ENCODE data around the gene MTG2. TPM values are rescaled to one million over a fixed set of nuclear protein-coding genes. Genes with fewer than 3 reads are reported as not detected.

MTG2 gene
- total and polyA plus RNA-seq, 2 of the 8 experiments (the other 6 are each of a cell fraction or from before 2014, with no cell fraction given) = 14.4 to 22.8 TPM

GRCh38 chr20:62191781-62192559, 9.1 kb downstream of the MTG2 start:
- Histone ChIP-seq H2BK20ac (ENCODE audit: low read length) (no peak overlapping the region), H3K79me2 (ENCODE audit: control insufficient read depth in 1 of 2, insufficient read depth in 2 of 2, low read length in 2 of 2) (peaks cover 0 to 14% of the 10 kb centered on the region in 2 experiments; a peak in 1 of 4 replicates), H3K27me3 (replicated peaks in 1 of 4; ENCODE audit: control insufficient read depth in 3 of 4, extremely low read depth in 1 of 4, insufficient read depth in 3 of 4, low read length in 3 of 4) (no peaks in the 10 kb centered on the region), H4K5ac (ENCODE audit: insufficient read length, low read depth, low read length) (no peak overlapping the region), H3K9me3 (ENCODE audit: insufficient read depth in 2 of 2, low read depth in 1 of 2, low read length in 1 of 2) (no peaks in the 10 kb centered on the region), H3K18ac (ENCODE audit: extremely low read depth, low read length) (no peak overlapping the region), H4K20me1 (replicated peaks in 1 of 2; ENCODE audit: control insufficient read depth in 1 of 2, insufficient read depth in 2 of 2, low read length in 2 of 2) (peaks cover 4 to 5% of the 10 kb centered on the region in 2 experiments), H3K4me1 (replicated peaks in 1 of 4; ENCODE audit: control insufficient read depth in 3 of 4, insufficient read depth in 4 of 4, low read length in 3 of 4) (no peaks in the 10 kb centered on the region), H3K4me2 (ENCODE audit: insufficient read depth in 1 of 2, low read depth in 2 of 2, low read length in 2 of 2) (no peak overlapping the region), H3K23ac (ENCODE audit: insufficient read length) (no peak overlapping the region), H3K36me3 (ENCODE audit: control insufficient read depth in 2 of 4, insufficient read depth in 4 of 4, low read length in 3 of 4) (no peaks in the 10 kb centered on the region; a peak in 2 of 8 replicates), H2AFZ (ENCODE audit: low read length) (no peak overlapping the region), H2BK12ac (ENCODE audit: low read depth, low read length) (no peak overlapping the region), H4K8ac (ENCODE audit: extremely low read depth, insufficient read depth, low read length) (peak overlapping the region; percentile 11; the same call in 1 of the 2 replicates), H3K23me2 (ENCODE audit: low read depth, low read length) (no peaks in the 10 kb centered on the region), H3K4me3 (ENCODE audit: extremely low read depth in 1 of 4, insufficient read depth in 2 of 4, low read depth in 3 of 4, low read length in 4 of 4) (no peak overlapping the region), H3K14ac (ENCODE audit: insufficient read length) (no peak overlapping the region), H3K4ac (replicated peaks; ENCODE audit: insufficient read length, low read depth, low read length) (no peak overlapping the region), H3K27ac (ENCODE audit: low read depth, low read length) (no peak overlapping the region), H2AK5ac (ENCODE audit: low read depth, low read length) (no peak overlapping the region), H2BK15ac (ENCODE audit: low read length) (no peak overlapping the region), H2BK5ac (ENCODE audit: low read depth, low read length) (no peak overlapping the region), H2BK120ac (replicated peaks; ENCODE audit: low read depth, low read length) (no peak overlapping the region), H3K9ac (replicated peaks in 1 of 4; ENCODE audit: extremely low read depth in 1 of 4, low read depth in 3 of 4, low read length in 3 of 4) (no peak overlapping the region), H3K56ac (replicated peaks; ENCODE audit: insufficient read length, low read depth, low read length) (no peak overlapping the region), H3K79me1 (ENCODE audit: low read depth, low read length) (0 out of 2 replicates have a peak, but pooled peaks cover under 1% of the 10 kb centered on the region), H4K91ac (replicated peaks; ENCODE audit: insufficient read length, low read length) (no peak overlapping the region)
- DNase-seq (ENCODE audit: low read depth in 1 of 2, low spot score in 2 of 2) = no peak
- 89% methylated on average over 14 of the region's 14 CpGs; no CpG with 5 or more reads in 1 of the 2 experiments for WGBS, 2 experiments (ENCODE audit: extremely low coverage in 1 of 2, insufficient coverage in 1 of 2, insufficient read length in 1 of 2, insufficient replicate concordance in 2 of 2, low coverage in 1 of 2, low lambda C conversion rate in 2 of 2, missing lambda C conversion rate in 1 of 2)
- ChIA-PET CTCF (ENCODE audit: partially characterized antibody) (interaction anchor here (1.0 to 2.7 kb wide), 5 partner anchors 14 to 181 kb away, joined by 3 to 9 read pairs (median 6); no protein-coding TSS in a partner anchor), POLR2A (ENCODE audit: partially characterized antibody) (interaction anchor here (0.6 to 1.3 kb wide), 4 partner anchors 9 to 70 kb away, joined by 3 to 4 read pairs (median 4); partner anchors contain the start of genes LSM14B, MTG2 and OSBPL2)
- FAIRE-seq = no peak
- TF ChIP-seq EP300 (IDR thresholded peaks at IDR 0.05; ENCODE audit: borderline replicate concordance in 1 of 2, low read depth in 2 of 2, low read length in 2 of 2) = no peak
- no peak for TF ChIP-seq SRF (IDR thresholded peaks at IDR 0.05; ENCODE audit: low read depth, low read length)
- TF ChIP-seq SIX5 (IDR thresholded peaks at IDR 0.05; ENCODE audit: low read depth, low read length) = no peak
- no peak for TF ChIP-seq HDAC6 (IDR thresholded peaks at IDR 0.05; ENCODE audit: low read depth, low read length)
- TF ChIP-seq, protein P1, sequence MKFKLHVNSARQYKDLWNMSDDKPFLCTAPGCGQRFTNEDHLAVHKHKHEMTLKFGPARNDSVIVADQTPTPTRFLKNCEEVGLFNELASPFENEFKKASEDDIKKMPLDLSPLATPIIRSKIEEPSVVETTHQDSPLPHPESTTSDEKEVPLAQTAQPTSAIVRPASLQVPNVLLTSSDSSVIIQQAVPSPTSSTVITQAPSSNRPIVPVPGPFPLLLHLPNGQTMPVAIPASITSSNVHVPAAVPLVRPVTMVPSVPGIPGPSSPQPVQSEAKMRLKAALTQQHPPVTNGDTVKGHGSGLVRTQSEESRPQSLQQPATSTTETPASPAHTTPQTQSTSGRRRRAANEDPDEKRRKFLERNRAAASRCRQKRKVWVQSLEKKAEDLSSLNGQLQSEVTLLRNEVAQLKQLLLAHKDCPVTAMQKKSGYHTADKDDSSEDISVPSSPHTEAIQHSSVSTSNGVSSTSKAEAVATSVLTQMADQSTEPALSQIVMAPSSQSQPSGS (IDR thresholded peaks at IDR 0.05; ENCODE audit: low read length) = no peak
- TF ChIP-seq SAP30 (IDR thresholded peaks at IDR 0.05; ENCODE audit: insufficient read depth, insufficient replicate concordance, low read length) = no peak
- no peak for TF ChIP-seq USF2 (IDR thresholded peaks at IDR 0.05; ENCODE audit: low read length)
- no peak for TF ChIP-seq MAX (IDR thresholded peaks at IDR 0.05)
